ENCODE results near the gene KCNIP4. TPM values are rescaled to one million over a fixed set of nuclear protein-coding genes. Genes with fewer than 3 reads are reported as not detected.

KCNIP4 gene
- total and polyA plus RNA-seq, 2 of the 8 experiments (the other 6 are each of a cell fraction or from before 2014, with no cell fraction given) = 0.06 TPM; not detected in 1

DNA sequence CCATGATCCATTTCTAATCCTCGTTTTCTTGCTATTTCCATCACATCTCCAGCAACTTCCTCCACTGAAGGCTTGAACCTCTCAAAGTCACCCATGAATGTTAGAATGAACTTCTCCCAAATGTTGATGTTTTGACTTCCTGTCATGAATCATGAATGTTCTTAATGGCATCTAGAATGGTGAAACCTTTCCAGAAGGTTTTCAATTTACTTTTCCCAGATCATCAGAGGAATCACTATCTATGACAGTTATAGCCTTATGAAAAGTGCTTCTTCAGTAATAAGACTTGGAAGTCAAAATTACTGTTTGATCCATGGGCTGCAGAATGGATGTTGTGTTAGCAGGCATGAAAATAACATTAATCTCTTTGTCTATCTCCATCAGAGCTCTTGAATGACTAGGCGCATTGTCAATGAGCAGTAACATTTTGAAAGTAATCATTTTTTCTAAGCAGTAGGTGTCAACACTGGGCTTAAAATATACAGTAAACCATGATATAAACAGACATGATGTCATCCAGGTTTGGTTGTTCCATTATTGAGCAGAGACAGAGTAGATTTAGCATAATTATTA lies 268.2 kb downstream of the KCNIP4 start:
- Histone ChIP-seq H2AFZ (ENCODE audit: low read length) (no peak overlapping the region), H3K36me3 (ENCODE audit: control insufficient read depth in 2 of 4, insufficient read depth in 4 of 4, low read length in 3 of 4) (no peaks in the 10 kb centered on the region), H3K4ac (replicated peaks; ENCODE audit: insufficient read length, low read depth, low read length) (no peak overlapping the region), H2BK15ac (ENCODE audit: low read length) (no peak overlapping the region), H2BK20ac (ENCODE audit: low read length) (no peak overlapping the region), H3K23me2 (ENCODE audit: low read depth, low read length) (no peaks in the 10 kb centered on the region), H3K9me3 (ENCODE audit: insufficient read depth in 2 of 2, low read depth in 1 of 2, low read length in 1 of 2) (no peaks in the 10 kb centered on the region), H3K4me1 (replicated peaks in 1 of 4; ENCODE audit: control insufficient read depth in 3 of 4, insufficient read depth in 4 of 4, low read length in 3 of 4) (no peaks in the 10 kb centered on the region), H4K5ac (ENCODE audit: insufficient read length, low read depth, low read length) (no peak overlapping the region), H3K79me1 (ENCODE audit: low read depth, low read length) (no peaks in the 10 kb centered on the region), H2BK12ac (ENCODE audit: low read depth, low read length) (no peak overlapping the region), H3K27ac (ENCODE audit: low read depth, low read length) (no peak overlapping the region), H3K23ac (ENCODE audit: insufficient read length) (no peak overlapping the region), H3K56ac (replicated peaks; ENCODE audit: insufficient read length, low read depth, low read length) (no peak overlapping the region), H3K4me2 (ENCODE audit: insufficient read depth in 1 of 2, low read depth in 2 of 2, low read length in 2 of 2) (no peak overlapping the region), H2BK5ac (ENCODE audit: low read depth, low read length) (no peak overlapping the region), H3K18ac (ENCODE audit: extremely low read depth, low read length) (no peak overlapping the region), H4K20me1 (replicated peaks in 1 of 2; ENCODE audit: control insufficient read depth in 1 of 2, insufficient read depth in 2 of 2, low read length in 2 of 2) (no peaks in the 10 kb centered on the region), H3K4me3 (ENCODE audit: extremely low read depth in 1 of 4, insufficient read depth in 2 of 4, low read depth in 3 of 4, low read length in 4 of 4) (no peak overlapping the region), H3K27me3 (replicated peaks in 1 of 4; ENCODE audit: control insufficient read depth in 3 of 4, extremely low read depth in 1 of 4, insufficient read depth in 3 of 4, low read length in 3 of 4) (no peaks in the 10 kb centered on the region), H2AK5ac (ENCODE audit: low read depth, low read length) (no peak overlapping the region), H3K79me2 (ENCODE audit: control insufficient read depth in 1 of 2, insufficient read depth in 2 of 2, low read length in 2 of 2) (no peaks in the 10 kb centered on the region), H3K9ac (replicated peaks in 1 of 4; ENCODE audit: extremely low read depth in 1 of 4, low read depth in 3 of 4, low read length in 3 of 4) (no peak overlapping the region), H4K8ac (ENCODE audit: extremely low read depth, insufficient read depth, low read length) (no peak overlapping the region), H3K14ac (ENCODE audit: insufficient read length) (no peak overlapping the region), H4K91ac (replicated peaks; ENCODE audit: insufficient read length, low read length) (no peak overlapping the region), H2BK120ac (replicated peaks; ENCODE audit: low read depth, low read length) (no peak overlapping the region)
- 89% methylated on average over 2 of the region's 2 CpGs; no CpG with 5 or more reads in 1 of the 2 experiments for WGBS, 2 experiments (ENCODE audit: extremely low coverage in 1 of 2, insufficient coverage in 1 of 2, insufficient read length in 1 of 2, insufficient replicate concordance in 2 of 2, low coverage in 1 of 2, low lambda C conversion rate in 2 of 2, missing lambda C conversion rate in 1 of 2)
- FAIRE-seq (no peak), DNase-seq (ENCODE audit: low read depth in 1 of 2, low spot score in 2 of 2) (no peak)
- ChIA-PET POLR2A (ENCODE audit: partially characterized antibody) (no interaction called here), CTCF (ENCODE audit: partially characterized antibody) (no interaction called here)
- no peak for TF ChIP-seq RXRA (IDR thresholded peaks at IDR 0.05; ENCODE audit: insufficient read depth, low read depth, low read length)
- TF ChIP-seq, protein P1, sequence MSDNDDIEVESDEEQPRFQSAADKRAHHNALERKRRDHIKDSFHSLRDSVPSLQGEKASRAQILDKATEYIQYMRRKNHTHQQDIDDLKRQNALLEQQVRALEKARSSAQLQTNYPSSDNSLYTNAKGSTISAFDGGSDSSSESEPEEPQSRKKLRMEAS (IDR thresholded peaks at IDR 0.05) = no peak
- no peak for TF ChIP-seq RNF2 (IDR thresholded peaks at IDR 0.05; ENCODE audit: borderline replicate concordance, low read depth, low read length, missing control alignments, poor library complexity, severe bottlenecking)
- TF ChIP-seq, protein P2, sequence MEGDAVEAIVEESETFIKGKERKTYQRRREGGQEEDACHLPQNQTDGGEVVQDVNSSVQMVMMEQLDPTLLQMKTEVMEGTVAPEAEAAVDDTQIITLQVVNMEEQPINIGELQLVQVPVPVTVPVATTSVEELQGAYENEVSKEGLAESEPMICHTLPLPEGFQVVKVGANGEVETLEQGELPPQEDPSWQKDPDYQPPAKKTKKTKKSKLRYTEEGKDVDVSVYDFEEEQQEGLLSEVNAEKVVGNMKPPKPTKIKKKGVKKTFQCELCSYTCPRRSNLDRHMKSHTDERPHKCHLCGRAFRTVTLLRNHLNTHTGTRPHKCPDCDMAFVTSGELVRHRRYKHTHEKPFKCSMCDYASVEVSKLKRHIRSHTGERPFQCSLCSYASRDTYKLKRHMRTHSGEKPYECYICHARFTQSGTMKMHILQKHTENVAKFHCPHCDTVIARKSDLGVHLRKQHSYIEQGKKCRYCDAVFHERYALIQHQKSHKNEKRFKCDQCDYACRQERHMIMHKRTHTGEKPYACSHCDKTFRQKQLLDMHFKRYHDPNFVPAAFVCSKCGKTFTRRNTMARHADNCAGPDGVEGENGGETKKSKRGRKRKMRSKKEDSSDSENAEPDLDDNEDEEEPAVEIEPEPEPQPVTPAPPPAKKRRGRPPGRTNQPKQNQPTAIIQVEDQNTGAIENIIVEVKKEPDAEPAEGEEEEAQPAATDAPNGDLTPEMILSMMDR (IDR thresholded peaks at IDR 0.05; ENCODE audit: control extremely low read depth in 1 of 3, insufficient read depth in 1 of 3, low read depth in 1 of 3, low read length in 3 of 3) = no peak
- TF ChIP-seq EGR1 (IDR thresholded peaks at IDR 0.05; ENCODE audit: borderline replicate concordance, low read depth, low read length) = no peak

Measured in H1 (cell line).